Mucosa of descending colon (tissue), 3 donors: ENCODE measurements around the gene GNB1. TPM values are rescaled to one million over a fixed set of nuclear protein-coding genes. Genes with fewer than 3 reads are reported as not detected.
A peak's percentile ranks its signal among the peaks of the same experiment; 100 is the strongest.

Experiments used
- ATAC-seq: fragments of 200-7000 bp; cut with Tn5 transposase; one replicate; pipeline ENCODE4 v1.9.1; 2020; ENCODE audit warnings: mild to moderate bottlenecking, moderate library complexity
- DNase-seq, 3 donors: peaks; one replicate each; pipeline ENCODE4 v3.0.0-alpha.2; 2020
- H3K36me3 ChIP-seq: fragments of 200-600 bp; one replicate; pipeline ENCODE4 v1.8.0; 2021; ENCODE audit warnings: low read depth, mild to moderate bottlenecking
- H3K4me1 ChIP-seq: fragments of 200-600 bp; one replicate; pipeline ENCODE4 v1.8.0; 2021; ENCODE audit warnings: low read depth, mild to moderate bottlenecking
- H3K4me3 ChIP-seq: fragments of 200-600 bp; one replicate; pipeline ENCODE4 v1.8.0; 2021; ENCODE audit warnings: mild to moderate bottlenecking
- H3K9me3 ChIP-seq: fragments of 200-600 bp; one replicate; pipeline ENCODE4 v1.8.0; 2021; ENCODE audit warnings: mild to moderate bottlenecking
- intact Hi-C, 2 donors: fragments of 100-400 bp; cut with DNase I in 1 of 2; cut with micrococcal nuclease in 1 of 2; formaldehyde crosslinking; loops; one replicate each; pipeline versions ENCODE4 v1.11.0 to v1.11.1; 2022; cut with DNase I, micrococcal nuclease
- total RNA-seq, 3 donors: library from RNA; stranded (reverse); fragmentation: NEBNext Ultra II Directional in 2 of 3; extraction: Animal tissue kit (Norgen Biotek cat#: 25700) in 2 of 3; gene quantifications; one replicate each; pipeline versions ENCODE4 v1.2.1 to v1.2.4, GENCODE V29; 2021 to 2023
- TF ChIP-seq, protein P1 (sequence below): fragments of 200-600 bp; IDR thresholded peaks from one replicate; pipeline ENCODE4 v1.8.0; 2022; ENCODE audit warnings: antibody characterized with exemption, mild to moderate bottlenecking
- donor health status: DM: no; HTN: no; CAD: no; lungs with moderate emphysema.
- donor health status: DM: no; HTN: no; CAD: no.
- donor health status: DM: no; HTN: yes; CAD: no.

The GNB1 gene
- total RNA-seq, 3 donors from 2014 or later = 314 to 329 (median 318) TPM

DNA sequence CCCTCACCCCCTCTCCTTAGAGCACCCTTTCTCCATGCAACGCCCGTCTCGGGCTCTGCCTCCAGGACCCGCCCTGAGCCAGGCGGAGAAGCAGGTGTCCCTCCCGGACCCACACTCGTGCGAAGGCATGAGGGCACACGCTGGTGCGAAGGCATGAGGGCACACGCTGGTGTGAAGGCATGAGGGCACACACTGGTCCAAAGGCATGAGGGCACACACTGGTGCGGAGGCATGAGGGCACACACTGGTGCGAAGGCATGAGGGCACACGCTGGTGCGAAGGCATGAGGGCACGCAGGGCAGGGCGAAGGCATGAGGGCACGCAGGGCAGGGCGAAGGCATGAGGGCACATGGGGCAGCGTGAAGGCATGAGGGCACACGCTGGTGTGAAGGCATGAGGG lies 34.0 kb upstream of the GNB1 start:
- ATAC-seq = no peak

DNA sequence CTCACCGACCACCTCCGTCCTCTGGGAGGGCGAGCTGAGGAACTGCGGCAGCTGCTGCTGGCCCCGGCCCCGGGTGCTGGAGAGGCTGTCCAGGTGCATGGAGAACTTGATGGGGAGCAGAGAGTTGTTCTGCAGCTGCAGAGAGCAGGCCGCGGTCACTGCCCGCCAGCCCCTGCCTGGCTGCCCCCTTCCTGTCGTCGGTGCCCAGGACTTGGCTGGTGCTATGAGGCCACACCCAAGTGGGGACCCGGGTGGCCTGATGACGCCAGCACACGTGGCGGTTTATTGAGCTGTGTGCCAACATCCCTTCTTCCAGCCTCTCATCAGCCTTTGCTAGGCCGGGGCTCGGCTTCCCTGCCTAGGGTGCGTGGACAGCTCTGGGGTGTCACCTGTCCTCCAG lies 33.5 kb upstream of the GNB1 start:
- Histone ChIP-seq H3K4me3 (no peak overlapping the region), H3K4me1 (peaks cover 18% of the 10 kb centered on the region), H3K36me3 (peaks cover 1% of the 10 kb centered on the region), H3K9me3 (no peaks in the 10 kb centered on the region)
- intact Hi-C loops = no loop called here
- DNase-seq = no peak
- ATAC-seq = no peak
- TF ChIP-seq, protein P1, sequence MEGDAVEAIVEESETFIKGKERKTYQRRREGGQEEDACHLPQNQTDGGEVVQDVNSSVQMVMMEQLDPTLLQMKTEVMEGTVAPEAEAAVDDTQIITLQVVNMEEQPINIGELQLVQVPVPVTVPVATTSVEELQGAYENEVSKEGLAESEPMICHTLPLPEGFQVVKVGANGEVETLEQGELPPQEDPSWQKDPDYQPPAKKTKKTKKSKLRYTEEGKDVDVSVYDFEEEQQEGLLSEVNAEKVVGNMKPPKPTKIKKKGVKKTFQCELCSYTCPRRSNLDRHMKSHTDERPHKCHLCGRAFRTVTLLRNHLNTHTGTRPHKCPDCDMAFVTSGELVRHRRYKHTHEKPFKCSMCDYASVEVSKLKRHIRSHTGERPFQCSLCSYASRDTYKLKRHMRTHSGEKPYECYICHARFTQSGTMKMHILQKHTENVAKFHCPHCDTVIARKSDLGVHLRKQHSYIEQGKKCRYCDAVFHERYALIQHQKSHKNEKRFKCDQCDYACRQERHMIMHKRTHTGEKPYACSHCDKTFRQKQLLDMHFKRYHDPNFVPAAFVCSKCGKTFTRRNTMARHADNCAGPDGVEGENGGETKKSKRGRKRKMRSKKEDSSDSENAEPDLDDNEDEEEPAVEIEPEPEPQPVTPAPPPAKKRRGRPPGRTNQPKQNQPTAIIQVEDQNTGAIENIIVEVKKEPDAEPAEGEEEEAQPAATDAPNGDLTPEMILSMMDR = no peak

More for the DNA sequence above, 34.0 kb upstream of the GNB1 start:
- TF ChIP-seq, protein P1 = no peak
- Histone ChIP-seq H3K9me3 (no peaks in the 10 kb centered on the region), H3K4me1 (peaks cover 16% of the 10 kb centered on the region), H3K4me3 (no peak overlapping the region), H3K36me3 (no peaks in the 10 kb centered on the region)
- no peak for DNase-seq
- intact Hi-C loops = no loop called here

DNA sequence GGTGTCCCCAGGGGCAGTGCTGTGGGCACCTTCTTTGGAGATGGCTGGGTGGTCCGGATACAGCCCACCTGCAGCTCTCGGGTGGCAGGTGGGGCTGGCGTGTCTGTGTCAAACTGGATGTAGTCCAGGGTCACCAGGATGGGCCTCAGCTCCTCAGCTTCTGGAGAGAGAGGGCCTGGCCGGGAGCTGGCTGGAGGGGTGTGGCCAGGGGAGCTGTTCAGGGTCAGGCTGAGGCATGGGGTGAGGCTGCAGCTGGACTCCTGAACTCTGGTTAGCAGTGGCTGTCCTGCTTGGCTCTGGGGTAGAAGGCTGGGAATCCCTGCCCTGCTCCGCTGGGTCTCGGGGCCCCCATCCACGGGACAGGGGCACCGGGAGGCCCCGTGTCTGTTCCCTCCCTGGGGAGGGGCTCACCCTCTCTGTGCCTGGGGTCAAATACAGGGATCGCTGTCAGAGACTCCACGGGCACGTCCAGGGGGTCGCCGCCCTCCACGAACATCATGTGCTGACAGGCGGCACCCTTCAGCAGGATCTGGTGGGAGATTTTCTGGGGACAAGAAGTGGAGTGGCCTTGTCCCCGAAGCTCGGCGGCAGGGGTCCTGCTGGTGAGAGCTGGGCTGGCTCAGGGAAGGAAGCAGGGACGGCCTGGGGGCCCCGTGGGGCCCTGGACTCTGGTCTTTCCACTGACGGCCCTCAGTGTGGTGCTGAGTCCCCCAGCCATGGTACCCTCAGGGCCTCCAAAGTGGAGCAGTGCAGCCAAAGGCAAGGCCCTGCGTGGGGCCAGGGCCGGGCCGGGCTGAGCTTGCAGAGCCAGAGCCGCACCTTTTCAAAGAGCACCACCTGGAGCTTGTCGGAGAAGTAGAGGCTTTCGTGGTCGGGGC lies 32.3 kb upstream of the GNB1 start:
- TF ChIP-seq, protein P1 = no peak
- peak; percentile 66 to 80 (median 74) for DNase-seq
- H3K4me1 ChIP-seq = peaks cover 25% of the 10 kb centered on the region
- intact Hi-C loops = no loop called here
- H3K9me3 ChIP-seq = no peaks in the 10 kb centered on the region
- ATAC-seq = peak; percentile 30
- no peak overlapping the region for H3K4me3 ChIP-seq
- peaks cover 4% of the 10 kb centered on the region for H3K36me3 ChIP-seq

DNA sequence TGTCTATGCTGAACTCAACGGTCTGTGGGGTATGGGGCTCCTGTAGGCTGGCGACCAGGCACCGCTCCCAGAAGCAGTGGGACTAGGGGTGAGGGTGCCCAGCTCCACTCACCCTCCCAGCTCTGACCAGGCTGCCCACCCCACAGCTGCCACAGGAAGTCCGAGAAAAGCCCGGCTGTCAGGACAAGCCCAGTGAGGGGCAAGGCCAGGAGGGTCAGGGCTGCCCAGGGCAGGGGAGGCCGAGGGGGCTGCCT lies 31.7 kb upstream of the GNB1 start:
- no peak for ATAC-seq
- intact Hi-C loops = no loop called here
- H3K4me1 ChIP-seq = peaks cover 27% of the 10 kb centered on the region
- no peak overlapping the region for H3K4me3 ChIP-seq
- DNase-seq = no peak
- no peaks in the 10 kb centered on the region for H3K9me3 ChIP-seq
- H3K36me3 ChIP-seq = peaks cover 4% of the 10 kb centered on the region
- TF ChIP-seq, protein P1 = no peak

DNA sequence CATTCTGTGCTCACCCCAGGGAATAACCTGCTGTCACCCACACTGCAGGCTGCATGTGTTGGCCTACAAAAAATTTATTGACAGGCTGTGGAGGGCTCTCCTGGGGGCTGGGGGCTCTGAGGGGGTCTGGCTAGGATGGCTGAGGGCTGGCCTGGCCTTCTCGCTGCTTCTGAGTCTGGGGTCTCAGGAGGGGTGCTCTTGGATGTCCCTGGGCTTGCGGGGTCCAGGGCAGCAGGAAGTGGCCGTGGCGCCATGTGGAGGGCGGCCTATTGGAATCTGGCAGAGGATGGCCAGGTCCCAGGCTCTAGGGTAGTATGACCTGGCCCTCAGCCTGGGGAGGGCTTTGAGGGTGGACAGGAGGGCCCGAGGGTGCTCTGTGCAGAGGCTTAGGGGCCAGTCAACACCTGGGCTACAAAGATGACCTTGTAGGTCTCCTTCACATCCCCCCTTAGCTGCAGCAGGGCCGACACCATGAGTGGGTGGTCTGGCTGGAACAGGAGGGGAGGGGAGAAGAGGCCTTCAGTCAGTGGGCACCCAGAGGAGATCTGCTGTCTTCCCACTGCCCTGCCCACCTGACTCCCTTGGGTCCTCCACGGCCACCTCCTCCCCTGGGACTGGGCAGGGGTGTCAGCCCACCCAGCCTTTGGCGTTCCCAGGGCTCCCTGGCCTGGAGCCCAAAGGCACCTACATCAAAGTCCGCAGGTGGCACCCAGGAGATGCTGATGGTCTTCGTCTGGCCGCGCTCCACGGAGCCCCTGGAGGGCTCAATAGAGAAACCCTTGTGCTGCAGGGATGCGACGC lies 31.2 kb upstream of the GNB1 start:
- intact Hi-C loops = no loop called here
- Histone ChIP-seq H3K4me1 (peaks cover 27% of the 10 kb centered on the region), H3K4me3 (no peak overlapping the region), H3K9me3 (no peaks in the 10 kb centered on the region), H3K36me3 (peaks cover 4% of the 10 kb centered on the region)
- TF ChIP-seq, protein P1 = no peak
- DNase-seq = no peak
- no peak for ATAC-seq
